ENCODE results near the gene CPEB2.
"Not testable (repeated sequence)": the region's sequence is repeated elsewhere in the genome, so short reads cannot be mapped to it uniquely, and the experiment has no call there.

Gene CPEB2

DNA sequence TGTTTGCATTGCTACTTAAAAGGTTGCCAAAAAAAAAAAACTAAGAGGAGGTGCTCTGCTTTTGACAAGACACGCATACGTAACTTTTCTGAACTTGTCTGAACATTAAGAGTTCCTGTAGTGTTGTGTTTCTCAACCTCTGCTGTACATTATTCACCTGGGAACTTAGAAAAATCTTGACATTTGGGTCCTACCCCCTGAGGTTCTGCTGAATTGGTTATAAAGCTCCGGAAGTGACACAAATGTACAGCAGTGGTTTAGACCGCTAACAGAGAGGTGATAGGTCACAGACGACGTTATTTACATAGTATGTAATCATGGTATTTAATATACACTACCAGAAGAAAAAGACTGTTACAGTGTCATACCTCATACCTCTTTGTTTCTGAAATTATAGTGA lies 61.1 kb downstream of the CPEB2 start:
- DNase-seq, result no peak

DNA sequence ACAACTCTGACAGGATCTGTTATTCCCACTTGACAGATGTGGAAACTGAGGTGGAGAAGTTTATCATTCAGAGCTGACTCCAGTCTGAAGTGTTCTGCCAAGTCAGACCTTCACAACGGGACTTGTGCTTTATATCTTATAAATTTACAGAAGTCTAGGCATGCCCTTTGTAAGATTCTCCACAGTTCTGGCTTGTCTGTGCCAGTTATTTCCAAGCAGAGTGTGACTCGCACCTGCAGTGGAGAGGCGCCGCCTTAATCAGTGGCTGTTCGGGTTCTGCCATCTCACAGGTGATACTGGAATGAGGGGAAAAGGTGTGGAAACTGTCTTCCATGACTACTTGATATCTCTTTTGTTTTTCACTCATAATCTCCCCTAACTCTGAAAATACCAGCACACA lies 63.2 kb downstream of the CPEB2 start:
- no peak for DNase-seq

DNA sequence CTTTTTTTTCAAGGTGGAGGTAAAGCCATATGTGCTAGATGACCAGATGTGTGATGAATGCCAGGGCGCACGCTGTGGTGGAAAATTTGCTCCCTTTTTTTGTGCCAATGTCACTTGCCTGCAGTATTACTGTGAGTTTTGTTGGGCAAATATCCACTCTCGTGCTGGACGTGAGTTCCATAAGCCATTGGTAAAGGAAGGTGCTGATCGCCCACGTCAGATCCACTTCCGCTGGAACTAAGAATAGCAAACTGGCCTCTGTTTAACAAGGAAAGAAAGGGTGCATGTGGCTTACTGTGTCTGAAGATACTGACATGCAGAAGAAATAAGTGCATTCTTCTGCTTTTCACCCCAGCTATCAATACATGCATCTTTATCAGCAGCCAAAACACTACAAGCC lies 63.9 kb downstream of the CPEB2 start:
- no peak for DNase-seq

DNA sequence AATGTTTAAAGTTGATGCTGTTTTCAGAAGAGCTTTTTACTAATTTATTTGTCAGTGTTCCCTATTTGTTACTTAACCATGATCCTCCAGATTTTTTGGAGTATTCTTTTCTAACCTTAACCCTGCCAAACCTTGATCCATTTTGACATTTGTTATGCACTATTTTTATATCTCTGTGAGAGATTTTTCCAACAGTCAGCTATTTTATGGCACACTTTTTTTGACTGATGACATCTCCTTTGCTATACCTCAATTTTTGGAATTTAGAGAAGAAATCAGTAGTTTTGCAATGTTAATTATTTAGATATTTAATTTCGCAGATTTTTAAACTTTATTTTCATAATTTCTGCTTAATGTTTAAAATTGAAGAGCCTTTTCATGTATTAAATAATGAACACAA lies 66.0 kb downstream of the CPEB2 start:
- DNase-seq, result no peak

DNA sequence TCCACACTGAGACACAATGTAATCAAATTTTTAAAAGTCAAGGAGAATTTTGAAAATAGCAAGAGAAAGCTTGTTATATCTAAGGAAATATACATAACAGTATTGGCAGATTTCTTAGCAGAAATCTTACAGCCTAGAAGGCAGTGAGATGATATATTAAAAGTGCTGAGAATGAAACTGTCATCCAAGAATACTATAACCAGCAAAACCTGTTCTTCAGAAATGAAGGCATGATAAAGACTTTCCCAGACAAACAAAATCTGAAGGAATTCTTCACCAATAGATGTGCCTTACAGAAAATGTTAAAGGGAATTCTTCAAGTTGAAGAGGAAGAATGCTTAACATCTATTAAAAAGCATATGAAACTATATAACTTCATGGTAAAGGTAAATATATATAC lies 73.6 kb downstream of the CPEB2 start:
- no peak for DNase-seq

DNA sequence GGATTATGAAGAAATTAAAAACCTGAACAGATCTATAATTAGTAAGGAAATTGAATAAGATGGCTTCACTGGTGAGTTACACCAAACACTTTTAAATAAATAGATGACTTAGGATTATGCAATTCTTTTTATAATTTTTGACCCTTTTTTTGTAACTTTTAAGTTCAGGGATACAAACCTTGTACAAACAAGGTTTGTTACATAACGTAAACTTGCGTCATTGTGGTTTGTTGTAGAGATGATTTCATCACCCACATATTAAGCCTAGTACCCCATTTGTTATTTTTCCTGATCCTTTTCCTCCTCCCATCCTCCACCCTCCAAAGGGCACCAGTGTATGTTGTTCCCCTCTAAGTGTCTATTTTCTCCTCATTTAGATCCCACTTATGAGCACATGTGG lies 75.7 kb downstream of the CPEB2 start:
- no peak for DNase-seq

DNA sequence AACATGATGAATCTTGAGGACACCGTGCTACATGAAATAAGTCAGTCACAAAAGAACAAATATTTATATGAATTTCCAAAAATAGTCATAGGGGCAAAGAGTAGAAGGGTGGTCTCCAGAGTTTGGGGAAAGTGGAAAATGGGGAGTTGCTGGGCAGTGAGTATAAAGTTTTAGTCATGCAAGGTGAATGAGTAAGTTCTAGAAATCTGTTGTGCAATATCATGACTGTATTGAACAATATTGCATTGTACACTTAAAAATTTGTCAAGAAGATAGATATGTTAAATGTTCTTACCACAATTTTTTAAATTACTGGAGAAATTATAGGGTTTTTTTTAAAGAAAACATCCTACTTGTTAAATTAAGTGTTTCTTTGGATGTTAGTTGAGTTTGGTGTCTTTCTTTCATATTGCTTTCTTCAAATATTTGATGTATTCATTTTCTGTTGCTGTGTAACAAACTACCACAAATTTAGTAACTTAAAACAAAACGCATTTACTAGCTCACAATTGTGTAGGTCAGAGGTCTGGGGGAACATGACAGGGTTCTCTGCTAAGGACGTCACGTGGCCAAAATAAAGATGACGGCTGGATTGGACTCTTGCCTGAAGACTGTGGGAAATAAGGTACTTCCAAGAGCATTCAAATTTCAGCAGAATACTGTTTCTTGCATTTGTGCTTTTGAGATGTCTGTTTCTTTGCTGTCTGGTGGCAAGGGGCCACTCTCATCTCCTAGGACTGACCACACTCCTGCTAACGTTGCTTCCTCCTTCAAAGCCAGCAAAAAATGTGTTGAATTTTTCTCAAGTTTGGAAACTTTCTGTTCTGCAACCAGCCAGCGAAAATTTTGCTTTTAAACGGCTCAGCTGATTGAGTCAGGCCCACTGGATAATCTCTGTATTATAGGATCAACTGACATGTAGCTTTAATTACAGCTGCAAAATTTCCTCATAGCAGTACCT lies 76.7 kb downstream of the CPEB2 start:
- DNase-seq, result no peak

DNA sequence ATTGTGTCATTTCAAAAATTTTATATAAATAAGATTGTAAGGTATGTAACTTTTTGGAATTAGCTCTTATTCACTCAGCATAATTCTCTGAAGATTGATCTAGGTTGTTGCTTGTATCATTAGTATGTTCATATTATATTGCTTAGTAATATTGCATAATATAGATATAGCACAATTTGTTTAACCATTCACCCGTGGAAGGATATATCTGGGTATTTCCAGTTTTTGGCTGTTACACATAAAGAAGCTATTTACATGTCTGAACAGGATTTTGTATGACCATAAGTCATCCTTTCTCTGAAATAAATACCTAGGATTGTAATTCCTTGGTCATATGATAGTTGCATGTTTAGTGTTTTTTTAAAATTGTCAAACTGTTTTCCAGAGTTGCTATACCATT lies 82.5 kb downstream of the CPEB2 start:
- no peak for DNase-seq

DNA sequence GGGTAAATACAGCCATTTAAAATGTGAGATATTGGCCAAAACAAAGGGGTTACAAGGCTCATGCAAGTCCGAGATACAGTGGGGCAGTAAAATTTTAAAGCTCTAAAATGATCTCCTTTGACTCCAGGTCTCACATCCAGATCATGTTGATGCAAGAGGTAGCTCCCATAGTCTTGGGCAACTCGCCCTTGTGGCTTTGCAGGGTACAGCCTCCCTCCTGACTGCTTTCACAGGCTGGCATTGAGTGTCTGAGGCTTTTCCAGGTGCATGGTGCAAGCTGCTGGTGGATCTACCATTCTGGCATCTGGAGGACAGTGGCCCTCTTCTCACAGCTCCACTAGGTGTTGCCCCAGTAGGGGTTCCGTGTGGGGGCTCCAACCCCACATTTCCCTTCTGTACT lies 83.5 kb downstream of the CPEB2 start:
- not testable (repeated sequence) for DNase-seq

DNA sequence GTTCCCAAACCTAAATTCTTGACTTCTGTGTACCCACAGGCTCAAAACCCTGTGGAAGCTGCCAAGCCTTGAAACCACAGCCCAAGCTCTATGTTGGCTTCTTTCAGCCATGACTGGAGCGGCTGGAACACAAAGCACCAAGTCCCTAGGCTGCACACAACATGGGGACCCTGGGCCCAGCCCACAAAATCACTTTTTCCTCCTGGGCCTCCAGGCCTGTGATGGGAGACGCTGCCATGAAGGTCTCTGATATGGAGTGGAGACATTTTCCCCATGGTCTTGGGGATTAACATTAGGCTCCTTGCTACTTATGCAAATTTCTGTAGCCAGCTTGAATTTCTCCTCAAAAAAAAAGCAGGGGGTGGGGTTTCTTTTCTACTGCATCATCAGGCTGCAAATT lies 84.0 kb downstream of the CPEB2 start:
- not testable (repeated sequence) for DNase-seq

DNA sequence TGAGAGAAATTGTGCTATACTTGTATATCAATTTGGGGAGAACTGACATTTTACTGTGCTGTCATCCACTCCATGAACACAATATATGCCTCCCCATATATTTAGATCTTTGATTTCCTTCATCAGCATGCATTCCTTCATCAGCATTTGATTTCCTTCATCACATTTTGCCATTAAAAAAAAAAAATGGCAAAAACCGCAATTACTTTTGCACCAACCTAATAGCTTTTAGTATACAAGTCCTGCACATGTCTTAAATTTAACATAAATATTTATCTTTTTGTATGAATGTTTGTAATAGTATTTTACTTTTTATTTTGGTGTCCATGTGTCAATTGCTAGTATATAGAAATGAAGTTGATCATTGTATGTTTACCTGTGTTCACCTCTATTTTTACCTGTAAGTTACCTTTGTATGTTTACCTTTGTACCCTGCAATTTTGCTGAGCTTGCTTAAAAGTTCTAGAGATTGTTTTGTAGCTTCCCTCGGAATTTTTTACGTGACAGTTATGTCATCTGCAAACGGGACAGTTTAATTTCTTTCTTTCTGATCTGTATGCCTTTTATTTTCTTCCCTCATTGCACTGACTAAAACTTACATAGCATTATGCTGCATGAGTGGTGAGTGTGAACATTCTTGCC lies 86.2 kb downstream of the CPEB2 start:
- no peak for DNase-seq

DNA sequence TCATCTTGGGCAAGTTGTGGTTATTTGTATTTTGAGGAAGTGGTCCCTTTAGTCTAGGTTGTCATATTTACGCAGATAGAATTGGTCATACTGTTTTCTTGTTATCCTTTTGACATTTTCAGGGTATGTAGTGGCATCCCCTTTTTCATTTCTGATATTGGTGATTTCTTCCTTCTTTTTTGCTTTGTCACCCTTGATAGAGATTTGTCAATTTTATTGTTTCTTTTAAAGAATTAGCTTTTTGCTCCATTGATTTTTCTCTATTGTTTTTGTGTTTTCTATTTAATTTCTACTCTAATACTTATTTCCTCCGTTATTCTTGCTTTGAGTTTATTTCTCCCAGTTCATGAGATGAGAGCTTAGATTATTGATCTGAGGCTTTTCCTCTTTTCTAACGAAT lies 87.7 kb downstream of the CPEB2 start:
- no peak for DNase-seq

DNA sequence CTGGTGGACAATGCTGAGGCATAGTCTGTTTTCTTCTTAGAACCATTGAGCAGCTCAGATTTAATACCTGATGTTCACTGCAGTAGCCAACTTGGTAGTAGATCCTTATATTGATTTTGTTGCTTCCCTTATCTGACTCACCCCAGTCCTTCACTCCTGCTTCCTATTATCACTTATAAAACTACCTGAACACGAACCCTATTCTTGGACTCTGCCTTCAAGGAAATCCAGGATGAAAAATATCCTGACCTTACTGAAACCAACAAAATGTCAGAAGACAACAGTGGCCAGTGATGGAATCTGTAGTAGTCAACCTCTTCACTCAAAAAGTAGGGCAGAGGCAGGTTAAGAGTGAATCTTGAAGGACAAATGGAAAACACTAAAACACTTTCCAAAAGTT lies 98.1 kb downstream of the CPEB2 start:
- DNase-seq, result no peak

DNA sequence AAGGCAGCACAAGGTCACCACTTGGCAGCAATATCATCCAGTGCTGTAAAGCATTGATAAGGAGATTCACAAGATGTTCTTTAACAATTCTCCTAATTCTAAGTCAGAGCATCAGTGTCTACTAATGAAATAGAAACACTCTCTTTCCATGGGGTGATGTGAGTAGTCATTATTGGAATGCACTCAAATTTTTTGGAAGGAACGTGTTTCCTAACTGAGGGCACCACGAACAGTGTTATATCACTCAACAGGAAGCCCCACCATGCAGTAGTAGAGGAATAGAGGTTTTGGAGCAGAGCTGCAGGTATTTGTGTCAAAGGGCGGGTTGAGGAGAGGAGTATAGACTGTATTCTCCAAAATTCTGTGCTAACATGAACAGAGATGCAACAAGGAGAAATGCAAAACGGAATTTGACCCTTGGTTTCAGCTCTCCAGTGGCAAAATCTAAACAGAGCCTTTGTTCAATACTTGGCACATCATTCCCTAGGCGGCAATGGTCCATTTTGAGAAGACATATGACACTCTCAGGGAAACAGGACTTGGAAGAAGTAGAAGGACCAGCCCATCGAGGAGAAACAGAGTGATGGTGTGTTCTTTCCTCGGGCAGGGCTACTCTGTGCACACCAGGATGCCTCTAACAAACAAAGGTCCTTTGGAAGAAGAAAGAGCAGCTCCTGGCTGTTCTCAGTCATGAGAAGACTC lies 98.9 kb downstream of the CPEB2 start:
- no peak for DNase-seq

DNA sequence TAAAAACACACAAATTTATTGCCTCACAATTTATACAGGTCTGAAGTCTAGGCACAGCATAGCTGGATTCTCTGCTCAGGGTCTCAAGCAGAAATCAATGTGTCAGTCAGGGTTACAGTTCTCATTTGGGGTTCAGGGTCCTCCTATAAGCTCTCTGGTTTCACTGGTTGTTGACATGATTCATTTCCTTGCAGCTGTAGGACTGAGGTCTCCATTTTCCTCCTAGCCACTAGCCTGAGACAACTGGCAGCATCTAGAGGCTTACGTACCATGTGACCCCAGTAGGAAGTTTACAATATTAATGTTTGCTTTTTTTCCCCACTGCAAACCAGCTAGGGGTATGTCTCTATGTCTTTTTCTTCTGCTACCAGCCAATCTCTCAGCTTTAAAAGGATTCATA lies 102.5 kb downstream of the CPEB2 start:
- no peak for DNase-seq

DNA sequence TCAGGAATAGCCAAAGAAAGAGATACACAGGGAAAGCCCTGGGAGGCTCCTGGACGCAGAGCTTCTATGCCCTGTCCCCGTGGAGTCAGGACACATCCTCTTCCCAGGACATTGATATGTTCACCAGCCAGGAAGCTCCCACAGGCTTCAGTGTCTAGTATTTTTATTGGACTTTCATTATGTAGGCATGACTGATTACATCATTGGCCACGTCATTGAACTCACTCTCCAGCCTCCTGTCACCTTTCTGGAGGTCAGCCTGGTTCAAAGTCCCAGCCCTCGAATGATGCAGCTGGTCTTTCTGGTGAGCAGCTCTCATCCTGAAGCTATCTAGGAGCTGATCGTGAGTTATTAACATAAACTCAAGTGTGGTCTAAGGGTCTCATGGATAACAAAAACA lies 104.1 kb downstream of the CPEB2 start:
- DNase-seq, result no peak

DNA sequence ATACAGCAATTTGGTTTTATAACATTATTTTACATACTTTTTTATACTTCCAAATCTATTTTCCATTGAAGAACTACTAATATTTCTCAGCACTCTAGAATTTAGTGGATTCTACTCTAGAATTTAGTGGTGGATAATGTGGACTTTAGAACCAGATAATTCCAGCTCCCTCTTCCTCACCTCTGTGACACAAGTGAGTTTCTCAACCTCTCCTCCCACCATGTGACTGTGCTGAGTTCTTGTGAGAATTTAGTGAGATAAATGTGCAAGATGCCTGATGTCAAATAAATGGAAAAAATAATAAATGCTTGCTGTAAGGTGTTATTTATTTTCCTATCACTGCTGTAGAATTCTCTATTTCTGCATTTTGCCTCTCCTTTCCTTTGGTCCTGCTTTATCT lies 107.3 kb downstream of the CPEB2 start:
- DNase-seq, result no peak

DNA sequence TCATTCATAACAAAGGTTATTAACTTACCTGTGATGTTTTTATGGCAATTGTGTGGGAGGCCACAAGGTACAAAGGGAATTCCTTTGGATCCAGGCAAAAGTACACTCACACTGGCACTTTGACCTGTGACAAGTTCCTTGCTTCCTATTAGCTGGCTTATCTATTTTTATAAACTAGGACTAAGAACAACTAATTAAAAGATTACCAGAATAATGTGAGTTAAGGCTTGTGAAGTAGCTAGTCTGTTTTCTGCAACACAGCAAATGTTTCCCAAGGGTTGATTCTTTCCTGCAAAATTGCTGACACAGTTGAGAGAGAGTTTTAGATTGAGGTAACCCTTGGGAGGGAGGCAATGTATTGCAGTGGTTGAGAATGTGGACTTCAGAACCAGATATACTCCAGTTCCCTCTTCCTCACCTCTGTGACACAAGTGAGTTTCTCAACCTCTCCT lies 107.9 kb downstream of the CPEB2 start:
- DNase-seq, result no peak

DNA sequence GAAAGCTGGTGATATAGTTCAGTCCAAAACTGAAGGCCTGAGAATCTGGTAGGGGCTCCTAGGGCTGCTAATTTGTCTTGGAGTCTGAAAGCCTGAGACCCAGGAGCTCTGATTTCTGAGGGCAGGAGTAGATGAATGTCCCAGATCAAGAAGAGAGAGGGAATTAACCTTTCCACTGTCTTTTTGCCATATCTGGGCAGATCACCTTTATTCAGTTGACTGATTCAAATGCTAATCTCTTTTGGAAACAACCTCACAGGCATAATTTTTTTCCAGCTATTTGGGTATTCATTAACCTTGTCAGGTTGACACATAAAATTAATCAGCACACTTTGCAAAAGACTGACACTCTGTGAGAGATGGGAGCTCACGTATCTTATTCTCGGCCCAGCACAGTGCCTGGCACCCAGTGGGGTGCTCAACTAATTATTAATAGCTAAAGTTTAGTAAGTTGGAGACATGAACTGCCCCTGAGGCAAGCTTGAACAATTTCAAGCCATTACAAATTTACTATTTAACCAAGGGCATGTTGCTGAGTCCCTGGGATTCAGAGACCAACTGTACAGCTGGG lies 114.3 kb downstream of the CPEB2 start:
- no peak for DNase-seq

DNA sequence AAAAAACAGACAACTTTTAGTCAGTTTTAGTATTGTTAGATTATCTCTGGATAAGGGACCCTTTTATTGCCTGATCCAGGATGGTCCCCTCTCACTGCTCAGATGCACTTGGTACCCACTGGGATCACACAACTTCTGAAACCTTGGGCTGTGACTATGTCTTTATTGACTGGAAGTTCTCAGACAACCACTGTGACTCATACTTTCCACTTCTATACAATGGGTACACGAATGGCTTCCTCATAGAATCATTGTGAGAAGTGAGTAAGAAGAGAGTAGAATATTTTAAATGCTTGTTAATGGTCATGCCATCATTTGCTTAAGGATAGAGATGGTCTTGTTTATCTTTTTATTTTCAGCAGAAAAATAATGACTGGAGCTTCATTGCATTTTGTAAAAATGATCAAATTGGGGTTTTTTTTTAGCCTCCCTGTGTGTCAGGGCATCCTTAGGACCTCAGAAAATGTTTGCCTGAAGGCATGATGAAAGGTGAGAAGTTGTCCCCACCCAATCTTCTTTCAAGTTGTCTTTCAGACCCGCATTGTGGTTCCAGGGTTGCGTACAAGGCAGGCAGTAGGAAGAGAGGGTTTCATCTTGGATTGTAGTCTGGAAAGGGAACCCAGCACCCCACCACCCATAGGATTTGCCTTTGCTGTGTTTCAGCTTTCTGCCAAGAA lies 115.1 kb downstream of the CPEB2 start:
- no peak for DNase-seq

DNA sequence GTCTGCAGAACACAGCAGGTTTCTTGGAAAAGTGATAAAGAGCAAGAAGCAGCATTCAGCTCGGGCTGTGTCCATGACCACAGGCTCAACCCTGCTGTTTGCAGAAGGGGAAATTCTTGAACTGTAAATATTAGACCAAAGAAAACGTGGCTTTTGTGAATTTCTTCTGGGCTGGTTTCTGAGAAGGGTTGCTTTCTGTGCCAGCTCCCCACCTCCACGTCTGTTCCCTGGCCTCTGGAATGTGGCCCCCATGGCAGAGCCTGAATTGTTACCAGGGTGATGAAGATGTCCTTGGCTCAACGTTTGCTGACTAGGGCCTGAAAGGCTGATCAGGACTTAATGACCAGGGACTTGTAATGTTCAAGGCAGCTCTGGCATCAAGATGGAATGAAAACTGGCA lies 116.0 kb downstream of the CPEB2 start:
- peak in 1 of 2 experiments; percentile 5 for DNase-seq
